ENCODE measurements around the gene RAB39A.

GRCh38 chr11:107970049-107970448 is 41.8 kb downstream of the RAB39A start:
- TF ChIP-seq CTCF (IDR thresholded peaks at IDR 0.05) (no peak), POLR2A (IDR thresholded peaks at IDR 0.05) (no peak), POLR2AphosphoS5 (IDR thresholded peaks at IDR 0.05) (no peak)

Measured in transverse colon (tissue), 4 donors.